Inflammatory macrophage treated with lipopolysaccharide for 1 hour (primary cell): ENCODE measurements around the gene BRIX1.
A peak's percentile ranks its signal among the peaks of the same experiment; 100 is the strongest.
"Not testable (repeated sequence)": the region's sequence is repeated elsewhere in the genome, so short reads cannot be mapped to it uniquely, and the experiment has no call there.

Experiments
- DNase-seq, 2 donors: peaks; one replicate each; pipeline ENCODE4 v3.0.0-alpha.2; 2020 to 2022

The BRIX1 gene

GRCh38 chr5:34916518-34916917 lies 1.0 kb downstream of the BRIX1 start:
- no peak for DNase-seq

DNA sequence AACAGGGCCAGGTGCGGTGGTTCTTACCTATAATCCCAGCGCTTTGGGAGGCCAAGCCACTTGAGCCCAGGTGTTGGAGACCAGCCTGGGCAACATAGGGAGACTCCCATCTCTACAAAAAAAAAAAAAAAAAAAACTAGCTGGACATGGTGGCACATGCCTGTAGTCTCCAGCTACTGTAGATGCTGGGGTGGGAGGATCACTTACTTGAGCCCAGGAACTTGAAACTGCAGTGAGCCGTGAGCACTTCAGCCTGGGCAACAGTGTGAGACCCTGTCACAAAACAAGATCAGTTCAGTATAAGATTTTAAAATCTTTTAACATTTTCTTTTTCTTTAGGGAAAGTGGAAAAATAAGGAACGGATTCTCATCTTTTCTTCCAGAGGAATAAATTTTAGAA lies 2.5 kb downstream of the BRIX1 start:
- DNase-seq, result no peak

DNA sequence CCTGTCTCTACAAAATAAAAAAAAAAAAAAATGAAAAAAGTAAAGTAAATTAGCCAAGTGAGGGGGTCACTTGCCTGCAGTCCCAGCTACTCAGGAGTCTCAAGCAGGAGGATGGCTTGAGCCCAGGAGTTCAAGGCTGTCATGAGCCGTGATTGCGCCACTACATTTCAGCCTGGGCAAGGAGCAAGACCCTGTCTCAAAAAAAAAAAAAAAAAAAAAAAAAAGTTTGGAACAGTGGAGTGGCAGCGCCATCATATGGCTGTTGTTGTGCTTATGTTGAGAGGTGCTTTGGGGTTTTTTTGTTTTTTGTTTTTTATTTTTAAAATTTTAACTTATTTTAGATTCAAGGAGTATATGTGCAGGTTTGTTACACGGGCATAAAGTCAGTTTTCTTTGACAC lies 3.6 kb downstream of the BRIX1 start:
- no peak for DNase-seq

DNA sequence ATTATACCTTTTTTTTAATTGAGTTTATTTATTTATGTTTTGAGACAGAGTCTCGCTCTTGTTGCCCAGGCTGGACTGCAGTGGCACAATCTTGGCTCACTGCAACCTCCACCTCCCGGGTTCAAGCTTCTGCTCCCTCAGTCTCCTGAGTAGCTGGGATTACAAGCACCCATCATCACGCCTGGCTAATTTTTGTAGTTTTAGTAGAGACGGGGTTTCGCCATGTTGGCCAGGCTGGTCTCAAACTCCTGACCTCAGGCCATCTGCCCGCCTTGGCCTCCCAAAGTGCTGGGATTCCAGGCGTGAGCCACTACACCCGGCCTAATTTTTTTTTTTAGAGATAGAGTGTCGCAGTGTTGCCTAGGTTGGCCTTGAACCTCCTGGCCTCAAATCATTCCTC lies 7.7 kb downstream of the BRIX1 start:
- not testable (repeated sequence) for DNase-seq

GRCh38 chr5:34923694-34924461 lies 8.4 kb downstream of the BRIX1 start:
- peak; percentile 37 to 57 for DNase-seq

DNA sequence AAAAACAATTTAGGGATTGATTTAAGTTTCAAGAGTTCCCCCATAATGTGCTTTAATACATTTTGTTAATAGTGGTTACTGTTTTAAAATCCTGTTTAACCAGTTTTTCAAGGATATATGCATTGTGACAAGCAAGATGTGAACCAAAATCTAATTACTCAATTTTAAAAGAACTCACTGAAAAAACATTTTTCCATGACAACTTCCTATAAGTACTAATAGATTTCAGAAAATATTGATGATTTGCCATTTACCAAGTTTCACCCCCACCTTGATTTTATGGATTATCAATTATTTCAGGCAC lies 8.9 kb downstream of the BRIX1 start:
- no peak for DNase-seq

DNA sequence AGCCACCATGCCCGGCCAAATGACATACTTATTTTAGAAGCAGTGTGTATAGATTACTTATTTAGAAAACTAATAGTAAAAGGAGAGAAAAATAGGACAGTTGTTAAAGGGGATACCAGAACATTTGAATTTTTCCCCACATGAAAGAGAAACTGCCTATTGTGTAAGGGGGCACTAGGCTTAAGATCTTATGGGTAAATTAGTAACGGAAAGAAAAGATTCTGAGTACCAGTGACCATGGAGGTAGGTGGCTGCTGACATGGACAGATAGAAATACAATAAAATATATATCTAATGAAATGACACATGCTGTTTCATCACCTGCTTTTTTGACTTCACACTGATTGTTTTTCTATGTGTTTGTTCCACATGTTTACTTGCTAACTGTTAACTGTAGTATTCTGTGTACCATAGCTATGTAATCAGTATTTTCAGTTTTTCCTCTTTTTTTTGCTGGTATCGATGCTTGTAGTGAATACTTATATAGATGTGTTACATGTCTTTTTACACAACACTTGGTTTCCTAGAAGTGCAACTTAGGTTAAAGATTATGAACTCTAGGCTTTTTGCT lies 10.9 kb downstream of the BRIX1 start:
- DNase-seq, result peak in 1 of 2 donors; percentile 9

DNA sequence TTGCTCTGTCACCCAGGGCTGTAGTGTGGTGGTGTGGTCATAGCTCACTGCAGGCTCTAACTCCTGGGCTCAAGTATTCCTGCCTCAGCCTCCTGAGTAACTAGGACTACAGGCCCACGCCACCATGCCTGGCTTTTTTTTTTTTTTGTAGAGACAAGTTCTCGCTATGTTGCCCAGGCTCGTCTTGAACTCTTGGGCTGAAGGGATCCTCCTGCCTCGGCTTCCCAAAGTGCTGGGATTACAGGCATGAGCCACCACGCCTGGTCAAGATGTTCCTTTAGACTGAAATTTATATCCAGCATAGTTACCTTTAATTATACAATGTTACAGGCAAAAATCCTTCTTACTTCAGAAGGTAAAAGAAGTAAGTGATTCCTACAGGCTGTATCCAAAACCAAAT lies 12.3 kb downstream of the BRIX1 start:
- no peak for DNase-seq

DNA sequence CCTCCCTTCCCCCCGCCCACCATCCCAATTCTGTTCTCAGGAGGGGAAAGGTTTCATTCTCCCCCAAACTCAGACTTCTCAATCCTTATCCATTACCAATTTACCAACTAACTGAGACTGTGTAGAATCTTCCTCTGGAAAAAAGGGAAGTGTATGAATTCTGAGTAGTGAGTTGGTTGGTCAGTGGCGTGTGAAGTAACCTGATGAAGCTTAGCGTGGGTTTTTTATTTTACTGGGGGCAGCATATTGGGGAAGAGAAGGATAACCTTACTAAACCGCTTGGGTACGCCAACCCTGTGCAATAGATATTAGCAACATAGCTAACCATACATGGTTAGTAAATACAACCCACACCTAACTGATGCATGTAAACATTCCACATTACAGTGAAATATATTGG lies 12.8 kb downstream of the BRIX1 start:
- peak; percentile 41 to 88 for DNase-seq

- DNase-seq, result peak; percentile 98
Measured at GRCh38 chr5:34929134-34929719, 13.7 kb downstream of the BRIX1 start, which contains the start of gene DNAJC21. Gene DNAJC21 (plus strand): TSS chr5:34929559. CDS start chr5:34929820, 261 bp downstream.

DNA sequence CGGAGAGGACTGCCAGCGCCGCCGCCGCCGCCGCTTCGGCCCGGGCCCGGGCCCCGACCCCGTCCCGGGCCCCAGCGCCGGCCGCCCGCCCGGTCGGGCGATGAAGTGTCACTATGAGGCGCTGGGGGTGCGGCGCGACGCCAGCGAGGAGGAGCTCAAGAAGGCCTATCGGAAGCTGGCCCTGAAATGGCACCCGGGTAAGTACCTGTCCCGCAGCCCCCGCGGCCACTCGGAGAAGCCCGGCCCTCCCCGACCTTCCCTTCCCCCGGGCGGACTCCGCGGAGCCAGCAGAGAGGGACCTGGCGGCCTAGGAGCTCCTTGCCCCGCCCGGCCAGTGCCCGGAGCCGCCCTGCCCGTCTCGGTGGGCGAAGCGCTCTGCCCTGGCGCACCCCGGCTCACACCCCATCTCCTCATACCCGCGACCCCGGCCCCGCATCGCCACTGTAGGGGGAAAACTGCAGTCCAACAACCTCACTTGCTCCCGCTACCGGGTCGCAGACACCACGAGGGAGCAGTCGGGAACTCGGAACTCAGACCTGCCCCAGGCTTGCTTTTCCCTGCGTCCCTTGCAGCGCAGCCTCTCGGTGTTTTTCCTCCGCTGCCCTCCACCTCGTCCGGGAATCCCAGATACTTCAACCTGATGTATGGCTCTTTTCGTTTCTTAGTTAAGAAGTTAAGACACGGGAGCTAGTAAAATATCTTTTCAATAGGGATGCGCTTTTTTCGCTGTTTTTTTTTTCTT lies 14.4 kb downstream of the BRIX1 start:
- DNase-seq, result peak; percentile 75 to 87

DNA sequence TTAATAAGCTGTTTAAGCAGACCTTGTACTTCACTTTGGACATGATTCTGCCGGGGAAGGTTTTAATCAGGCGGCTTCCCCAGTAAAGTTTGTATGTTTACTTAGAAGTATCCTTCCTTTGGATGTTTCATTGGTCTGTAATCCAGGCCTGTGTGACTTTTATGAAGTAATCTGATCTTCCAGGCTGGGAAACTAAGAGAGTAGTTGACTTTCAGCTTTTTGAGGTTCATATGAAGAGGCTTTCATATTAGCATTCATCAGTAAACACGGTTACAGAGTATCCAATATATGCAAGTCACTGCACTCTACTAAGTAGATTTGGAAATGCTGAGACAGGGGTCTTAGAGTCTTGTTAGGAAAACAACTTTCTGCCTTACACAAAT lies 14.9 kb downstream of the BRIX1 start:
- DNase-seq, result no peak

GRCh38 chr5:34930870-34931269 lies 15.4 kb downstream of the BRIX1 start:
- DNase-seq, result no peak

- DNase-seq, result no peak
Measured at GRCh38 chr5:34932947-34933346, 17.4 kb downstream of the BRIX1 start.

DNA sequence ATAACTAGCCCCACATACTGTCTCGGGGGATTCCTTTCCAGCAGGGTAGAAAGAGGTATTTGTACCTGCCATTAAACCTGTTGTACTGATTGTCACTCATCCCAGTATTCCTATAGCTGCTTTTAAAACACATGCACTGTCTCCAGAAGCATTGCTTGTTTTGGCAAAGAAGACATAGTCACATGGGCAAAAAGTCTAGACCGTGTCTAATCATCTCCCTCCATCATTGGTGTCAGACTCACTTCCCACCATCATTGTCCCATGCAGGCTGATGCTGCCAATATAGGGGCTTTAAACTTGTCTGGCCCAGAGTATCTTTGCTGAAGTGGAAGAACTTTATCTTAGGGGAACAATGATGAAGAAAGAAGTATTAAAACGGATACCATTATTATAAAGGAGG lies 26.4 kb downstream of the BRIX1 start:
- DNase-seq, result no peak

DNA sequence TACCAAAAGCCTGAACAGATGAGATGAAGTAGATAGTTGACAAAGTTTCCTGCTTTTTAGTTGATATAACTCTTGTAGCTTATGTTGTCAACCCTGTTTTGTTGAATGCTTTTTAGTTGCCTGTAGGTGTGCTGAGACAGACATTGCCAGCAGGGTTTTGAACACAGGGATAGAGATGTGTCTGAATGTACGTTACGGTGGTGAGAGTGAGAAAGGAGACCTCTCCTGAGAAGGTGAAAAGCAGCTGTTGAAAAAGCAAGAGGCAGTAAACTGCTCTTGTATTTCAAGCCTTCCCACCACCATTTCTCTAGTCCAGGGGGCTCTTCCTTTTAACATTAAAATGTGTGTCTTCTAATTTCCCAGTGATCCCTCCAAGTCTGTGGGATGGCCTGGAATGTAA lies 28.5 kb downstream of the BRIX1 start:
- no peak for DNase-seq

- DNase-seq, result no peak
Measured at GRCh38 chr5:34944460-34945047, 29.0 kb downstream of the BRIX1 start.

DNA sequence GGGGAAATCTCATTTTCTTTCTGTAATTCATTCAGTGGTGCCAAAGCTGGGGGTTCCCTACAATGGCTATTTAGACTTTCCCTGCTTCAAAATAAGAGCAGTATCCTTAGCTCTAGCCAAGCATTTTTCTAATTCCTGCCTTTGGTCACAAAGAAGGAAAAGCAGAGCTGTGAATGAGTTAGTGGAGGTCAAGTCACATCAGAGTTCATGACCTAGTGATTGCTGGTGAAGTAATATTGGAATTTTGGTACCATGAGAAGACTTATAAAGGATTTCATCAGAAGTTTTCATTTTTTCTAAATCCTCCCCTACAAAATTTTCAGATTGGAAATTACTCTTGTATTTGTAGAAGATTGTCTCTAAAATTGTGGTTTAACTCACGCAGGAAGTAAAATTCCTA lies 41.8 kb downstream of the BRIX1 start:
- peak; percentile 44 to 59 for DNase-seq

GRCh38 chr5:34957857-34958690 lies 42.6 kb downstream of the BRIX1 start:
- DNase-seq, result peak; percentile 8 to 9

DNA sequence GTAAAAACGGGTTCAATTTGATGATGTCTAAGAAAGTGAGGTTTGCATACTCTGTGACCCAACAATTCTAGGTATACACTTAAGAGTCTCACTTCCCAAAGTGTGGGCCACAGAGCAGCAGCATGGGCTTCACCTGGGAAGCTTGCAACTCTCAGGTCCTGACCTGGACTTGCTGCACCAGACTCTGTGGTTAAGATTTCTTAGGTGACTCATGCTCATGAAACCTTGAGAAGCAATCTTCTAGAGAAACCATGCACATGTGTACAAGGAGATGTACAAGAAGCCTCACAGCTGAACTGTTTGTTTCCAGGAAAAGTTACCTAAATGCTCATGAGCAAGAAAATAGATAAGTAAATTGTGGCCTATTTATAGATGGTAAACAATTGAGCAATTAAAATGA lies 43.8 kb downstream of the BRIX1 start:
- no peak for DNase-seq

GRCh38 chr5:34967540-34967939 lies 52.0 kb downstream of the BRIX1 start:
- no peak for DNase-seq

DNA sequence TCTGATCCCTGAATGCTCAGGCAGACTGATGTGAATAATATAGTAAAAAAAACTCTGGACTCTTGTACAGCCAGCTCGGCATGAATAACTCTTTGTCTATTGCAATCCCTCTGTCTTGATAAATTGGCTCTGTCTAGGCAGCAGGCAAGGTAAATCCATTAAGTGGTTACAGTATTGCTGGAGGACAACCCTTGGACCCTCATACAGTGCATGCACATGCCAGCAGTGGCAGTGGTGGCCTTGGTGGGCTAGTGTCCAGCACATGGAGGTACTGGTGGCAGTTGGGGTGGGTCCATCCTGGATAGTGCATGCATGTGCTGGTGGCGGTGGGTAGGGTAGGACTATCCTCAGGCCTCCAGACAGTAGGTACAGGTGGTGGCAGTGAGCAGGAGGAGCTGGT lies 52.7 kb downstream of the BRIX1 start:
- DNase-seq, result no peak

DNA sequence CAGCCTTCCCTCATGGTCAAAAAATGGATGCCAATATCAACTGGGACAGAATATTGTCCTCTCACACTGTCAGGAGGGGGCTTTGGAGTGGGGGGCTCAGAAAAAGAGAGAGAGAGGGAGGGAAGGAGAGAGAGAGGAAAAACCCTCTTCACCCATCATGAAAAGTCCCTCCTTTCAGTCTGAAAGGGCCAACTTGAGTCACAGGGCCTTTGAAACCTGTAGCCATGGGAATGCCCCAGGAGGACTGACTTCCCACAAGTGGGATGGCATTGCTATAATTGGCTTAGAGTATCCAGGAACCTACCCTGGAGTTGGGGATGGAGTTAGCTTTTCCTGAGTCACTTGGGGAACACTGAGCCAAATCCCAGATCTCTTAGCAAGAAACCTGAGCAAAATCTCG lies 55.0 kb downstream of the BRIX1 start:
- no peak for DNase-seq
